ENCODE measurements around the gene APH1B.

The APH1B gene

DNA sequence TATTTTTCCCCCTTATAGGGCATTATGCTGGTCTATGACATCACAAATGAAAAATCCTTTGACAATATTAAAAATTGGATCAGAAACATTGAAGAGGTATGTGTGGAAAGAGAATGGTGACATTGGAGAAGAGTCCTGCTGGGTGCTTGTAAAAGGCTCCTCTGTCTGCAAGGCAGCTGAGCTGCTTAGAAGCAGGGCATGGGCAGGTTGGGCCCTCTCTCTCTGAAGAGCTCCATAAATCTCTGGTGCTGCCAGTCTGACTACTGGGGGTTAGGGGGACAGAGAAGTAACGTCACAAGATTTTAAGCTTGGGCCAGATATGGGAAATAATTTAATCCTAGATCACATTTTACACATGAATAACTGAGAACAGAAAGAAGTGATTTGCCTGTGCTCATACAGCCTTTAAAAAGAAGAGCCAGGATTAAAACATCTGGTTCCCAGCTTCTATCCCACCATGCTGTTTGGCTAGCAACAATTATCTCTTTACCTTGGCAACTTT lies 21.9 kb upstream of the APH1B start:
- H3K36me3 ChIP-seq (ENCODE audit: control insufficient read depth in 2 of 2, insufficient read depth in 1 of 2, low read length in 2 of 2) = peaks cover 0 to 3% of the 10 kb centered on the region in 2 experiments; a peak in 1 of 3 replicates
- no peak overlapping the region for H3K4me3 ChIP-seq (ENCODE audit: low read depth, low read length)
- no peaks in the 10 kb centered on the region for H3K9me3 ChIP-seq (ENCODE audit: control insufficient read depth, insufficient read depth, low read depth, low read length)
- ChIA-PET POLR2A (no interaction called here), CTCF (no interaction called here)
- no peak overlapping the region for H3K27ac ChIP-seq (ENCODE audit: extremely low read depth, low read depth, low read length)
- peaks cover 11% of the 10 kb centered on the region for H3K4me1 ChIP-seq (ENCODE audit: control insufficient read depth, insufficient read depth, low read length)
- TF ChIP-seq ZNF658 (tag by site-specific recombination; IDR thresholded peaks at IDR 0.05) = no peak
- TF ChIP-seq ZNF132 (tag by site-specific recombination; IDR thresholded peaks at IDR 0.05; ENCODE audit: borderline replicate concordance) = no peak
- no peak for TF ChIP-seq ZNF350 (tag by site-specific recombination; IDR thresholded peaks at IDR 0.05)
- no peak for TF ChIP-seq ZNF416 (tag by site-specific recombination; IDR thresholded peaks at IDR 0.05)
- TF ChIP-seq ZNF214 (tag by site-specific recombination; IDR thresholded peaks at IDR 0.05; ENCODE audit: borderline replicate concordance) = no peak
- no peak for TF ChIP-seq ZNF521 (tag by site-specific recombination; IDR thresholded peaks at IDR 0.05)
- TF ChIP-seq SP7 (tag by site-specific recombination; IDR thresholded peaks at IDR 0.05) = no peak
- TF ChIP-seq, protein P1, sequence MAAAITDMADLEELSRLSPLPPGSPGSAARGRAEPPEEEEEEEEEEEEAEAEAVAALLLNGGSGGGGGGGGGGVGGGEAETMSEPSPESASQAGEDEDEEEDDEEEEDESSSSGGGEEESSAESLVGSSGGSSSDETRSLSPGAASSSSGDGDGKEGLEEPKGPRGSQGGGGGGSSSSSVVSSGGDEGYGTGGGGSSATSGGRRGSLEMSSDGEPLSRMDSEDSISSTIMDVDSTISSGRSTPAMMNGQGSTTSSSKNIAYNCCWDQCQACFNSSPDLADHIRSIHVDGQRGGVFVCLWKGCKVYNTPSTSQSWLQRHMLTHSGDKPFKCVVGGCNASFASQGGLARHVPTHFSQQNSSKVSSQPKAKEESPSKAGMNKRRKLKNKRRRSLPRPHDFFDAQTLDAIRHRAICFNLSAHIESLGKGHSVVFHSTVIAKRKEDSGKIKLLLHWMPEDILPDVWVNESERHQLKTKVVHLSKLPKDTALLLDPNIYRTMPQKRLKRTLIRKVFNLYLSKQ (tag by site-specific recombination; IDR thresholded peaks at IDR 0.05; ENCODE audit: borderline replicate concordance) = no peak
- no peak for TF ChIP-seq ZNF623 (tag by site-specific recombination; IDR thresholded peaks at IDR 0.05)
- TF ChIP-seq ZNF221 (tag by site-specific recombination; IDR thresholded peaks at IDR 0.05; ENCODE audit: borderline replicate concordance) = no peak
- no peak for TF ChIP-seq ZNF133 (tag by site-specific recombination; IDR thresholded peaks at IDR 0.05)
- no peak for TF ChIP-seq SETDB1 (IDR thresholded peaks at IDR 0.05; ENCODE audit: insufficient read length, low read length)
- no peak for TF ChIP-seq ZNF311 (tag by site-specific recombination; IDR thresholded peaks at IDR 0.05; ENCODE audit: borderline replicate concordance)
- TF ChIP-seq ZNF555 (tag by site-specific recombination; conservative IDR thresholded peaks at IDR 0.05) = no peak
- no peak for TF ChIP-seq ZNF501 (tag by site-specific recombination; IDR thresholded peaks at IDR 0.05)
- no peak for TF ChIP-seq ZNF747 (tag by site-specific recombination; IDR thresholded peaks at IDR 0.05)
- TF ChIP-seq, protein P2, sequence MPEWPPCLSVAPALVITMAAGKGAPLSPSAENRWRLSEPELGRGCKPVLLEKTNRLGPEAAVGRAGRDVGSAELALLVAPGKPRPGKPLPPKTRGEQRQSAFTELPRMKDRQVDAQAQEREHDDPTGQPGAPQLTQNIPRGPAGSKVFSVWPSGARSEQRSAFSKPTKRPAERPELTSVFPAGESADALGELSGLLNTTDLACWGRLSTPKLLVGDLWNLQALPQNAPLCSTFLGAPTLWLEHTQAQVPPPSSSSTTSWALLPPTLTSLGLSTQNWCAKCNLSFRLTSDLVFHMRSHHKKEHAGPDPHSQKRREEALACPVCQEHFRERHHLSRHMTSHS (tag by site-specific recombination; IDR thresholded peaks at IDR 0.05) = no peak
- no peak for TF ChIP-seq ZNF121 (tag by site-specific recombination; IDR thresholded peaks at IDR 0.05)

DNA sequence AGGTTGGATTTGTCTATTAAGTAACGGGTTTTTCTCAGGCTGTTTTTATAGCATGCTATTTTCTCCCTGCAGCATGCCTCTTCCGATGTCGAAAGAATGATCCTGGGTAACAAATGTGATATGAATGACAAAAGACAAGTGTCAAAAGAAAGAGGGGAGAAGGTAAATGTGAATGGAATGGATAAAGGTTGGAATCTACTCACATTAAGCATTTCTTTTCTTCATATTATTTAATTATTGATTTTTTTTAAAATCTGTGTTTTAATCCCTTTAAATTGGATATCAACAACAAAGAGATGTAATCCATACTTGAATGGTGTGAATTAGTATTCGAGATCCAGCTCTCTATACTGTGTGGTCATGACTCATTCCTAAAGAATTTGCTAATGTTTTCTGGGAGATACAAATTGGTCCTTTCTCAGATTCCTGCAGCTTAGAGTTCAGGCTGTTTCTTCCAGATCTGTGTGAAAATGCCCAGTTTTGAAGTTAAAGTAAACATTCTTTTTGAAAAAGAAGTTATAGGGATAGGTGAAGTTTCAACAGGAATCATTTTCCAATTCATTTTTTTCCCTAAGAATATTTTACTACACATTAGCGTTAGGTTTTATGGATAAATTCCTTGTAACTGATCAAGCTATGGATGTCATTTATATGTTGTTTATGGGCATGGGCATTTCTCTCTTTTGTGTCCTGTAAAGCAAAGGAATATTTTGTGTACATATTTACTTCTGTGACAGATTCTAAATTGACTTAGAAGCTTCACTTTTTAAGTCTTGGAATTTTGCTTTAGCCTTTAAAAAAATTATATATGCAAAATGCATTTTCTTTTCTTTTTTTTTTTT lies 20.8 kb upstream of the APH1B start:
- no peak overlapping the region for H3K4me3 ChIP-seq (ENCODE audit: low read depth, low read length)
- ChIA-PET CTCF (no interaction called here), POLR2A (no interaction called here)
- peaks cover 0 to 6% of the 10 kb centered on the region in 2 experiments; a peak in 2 of 3 replicates for H3K36me3 ChIP-seq (ENCODE audit: control insufficient read depth in 2 of 2, insufficient read depth in 1 of 2, low read length in 2 of 2)
- no peak overlapping the region for H3K27ac ChIP-seq (ENCODE audit: extremely low read depth, low read depth, low read length)
- peaks cover 11% of the 10 kb centered on the region for H3K4me1 ChIP-seq (ENCODE audit: control insufficient read depth, insufficient read depth, low read length)
- no peaks in the 10 kb centered on the region for H3K9me3 ChIP-seq (ENCODE audit: control insufficient read depth, insufficient read depth, low read depth, low read length)
- TF ChIP-seq ZBTB17 (tag by site-specific recombination; IDR thresholded peaks at IDR 0.05) (peak; percentile 50; the same call in 1 of the 2 replicates), ZNF248 (tag by site-specific recombination; IDR thresholded peaks at IDR 0.05) (no peak), ZNF155 (tag by site-specific recombination; IDR thresholded peaks at IDR 0.05) (no peak), ZNF843 (tag by site-specific recombination; IDR thresholded peaks at IDR 0.05) (0 out of 2 replicates have a peak, but pooled peaks have one; percentile 20), SP7 (tag by site-specific recombination; IDR thresholded peaks at IDR 0.05) (peak; percentile 70), ZEB2 (tag by site-specific recombination; IDR thresholded peaks at IDR 0.05) (0 out of 2 replicates have a peak, but pooled peaks have one; percentile 13), ZNF184 (tag by site-specific recombination; IDR thresholded peaks at IDR 0.05) (0 out of 2 replicates have a peak, but pooled peaks have one; percentile 18)
- TF ChIP-seq, protein P3, sequence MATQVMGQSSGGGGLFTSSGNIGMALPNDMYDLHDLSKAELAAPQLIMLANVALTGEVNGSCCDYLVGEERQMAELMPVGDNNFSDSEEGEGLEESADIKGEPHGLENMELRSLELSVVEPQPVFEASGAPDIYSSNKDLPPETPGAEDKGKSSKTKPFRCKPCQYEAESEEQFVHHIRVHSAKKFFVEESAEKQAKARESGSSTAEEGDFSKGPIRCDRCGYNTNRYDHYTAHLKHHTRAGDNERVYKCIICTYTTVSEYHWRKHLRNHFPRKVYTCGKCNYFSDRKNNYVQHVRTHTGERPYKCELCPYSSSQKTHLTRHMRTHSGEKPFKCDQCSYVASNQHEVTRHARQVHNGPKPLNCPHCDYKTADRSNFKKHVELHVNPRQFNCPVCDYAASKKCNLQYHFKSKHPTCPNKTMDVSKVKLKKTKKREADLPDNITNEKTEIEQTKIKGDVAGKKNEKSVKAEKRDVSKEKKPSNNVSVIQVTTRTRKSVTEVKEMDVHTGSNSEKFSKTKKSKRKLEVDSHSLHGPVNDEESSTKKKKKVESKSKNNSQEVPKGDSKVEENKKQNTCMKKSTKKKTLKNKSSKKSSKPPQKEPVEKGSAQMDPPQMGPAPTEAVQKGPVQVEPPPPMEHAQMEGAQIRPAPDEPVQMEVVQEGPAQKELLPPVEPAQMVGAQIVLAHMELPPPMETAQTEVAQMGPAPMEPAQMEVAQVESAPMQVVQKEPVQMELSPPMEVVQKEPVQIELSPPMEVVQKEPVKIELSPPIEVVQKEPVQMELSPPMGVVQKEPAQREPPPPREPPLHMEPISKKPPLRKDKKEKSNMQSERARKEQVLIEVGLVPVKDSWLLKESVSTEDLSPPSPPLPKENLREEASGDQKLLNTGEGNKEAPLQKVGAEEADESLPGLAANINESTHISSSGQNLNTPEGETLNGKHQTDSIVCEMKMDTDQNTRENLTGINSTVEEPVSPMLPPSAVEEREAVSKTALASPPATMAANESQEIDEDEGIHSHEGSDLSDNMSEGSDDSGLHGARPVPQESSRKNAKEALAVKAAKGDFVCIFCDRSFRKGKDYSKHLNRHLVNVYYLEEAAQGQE (tag by site-specific recombination; IDR thresholded peaks at IDR 0.05) = no peak
- TF ChIP-seq, protein P4, sequence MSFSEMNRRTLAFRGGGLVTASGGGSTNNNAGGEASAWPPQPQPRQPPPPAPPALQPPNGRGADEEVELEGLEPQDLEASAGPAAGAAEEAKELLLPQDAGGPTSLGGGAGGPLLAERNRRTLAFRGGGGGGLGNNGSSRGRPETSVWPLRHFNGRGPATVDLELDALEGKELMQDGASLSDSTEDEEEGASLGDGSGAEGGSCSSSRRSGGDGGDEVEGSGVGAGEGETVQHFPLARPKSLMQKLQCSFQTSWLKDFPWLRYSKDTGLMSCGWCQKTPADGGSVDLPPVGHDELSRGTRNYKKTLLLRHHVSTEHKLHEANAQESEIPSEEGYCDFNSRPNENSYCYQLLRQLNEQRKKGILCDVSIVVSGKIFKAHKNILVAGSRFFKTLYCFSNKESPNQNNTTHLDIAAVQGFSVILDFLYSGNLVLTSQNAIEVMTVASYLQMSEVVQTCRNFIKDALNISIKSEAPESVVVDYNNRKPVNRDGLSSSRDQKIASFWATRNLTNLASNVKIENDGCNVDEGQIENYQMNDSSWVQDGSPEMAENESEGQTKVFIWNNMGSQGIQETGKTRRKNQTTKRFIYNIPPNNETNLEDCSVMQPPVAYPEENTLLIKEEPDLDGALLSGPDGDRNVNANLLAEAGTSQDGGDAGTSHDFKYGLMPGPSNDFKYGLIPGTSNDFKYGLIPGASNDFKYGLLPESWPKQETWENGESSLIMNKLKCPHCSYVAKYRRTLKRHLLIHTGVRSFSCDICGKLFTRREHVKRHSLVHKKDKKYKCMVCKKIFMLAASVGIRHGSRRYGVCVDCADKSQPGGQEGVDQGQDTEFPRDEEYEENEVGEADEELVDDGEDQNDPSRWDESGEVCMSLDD (tag by site-specific recombination; IDR thresholded peaks at IDR 0.05) = no peak
